A673 (cell line): ENCODE data around the gene LRFN5. TPM values are rescaled to one million over a fixed set of nuclear protein-coding genes. Genes with fewer than 3 reads are reported as not detected.

Experiments
- BruUV-seq: library from RNA; stranded (reverse); fragments of 400-500 nt; replicated peaks from 2 replicates; lab custom pipeline; 2021; lab: Mats Ljungman, UMichigan
- CTCF ChIA-PET: fragments of 300-600 bp; sonication (Branson Sonifier 250); formaldehyde crosslinking; loops from one replicate; lab custom pipeline; 2022; ENCODE audit warnings: antibody characterized with exemption; lab: Charles Lee
- POLR2A ChIA-PET: fragments of 300-600 bp; sonication (Branson Sonifier 250); formaldehyde crosslinking; loops from one replicate; lab custom pipeline; 2022; ENCODE audit warnings: antibody characterized with exemption; ENCODE audit not compliant: low non-redundant PET; lab: Charles Lee
- DNase-seq: peaks from one replicate; pipeline ENCODE4 v3.0.0-alpha.2; 2015; ENCODE audit warnings: low spot score
- H3K27ac ChIP-seq: fragments of 200-600 bp; sonication (generic); 2 replicates; pipeline ENCODE4 v1.5.1; 2016; ENCODE audit warnings: mixed run types, low read depth, mild to moderate bottlenecking, mixed read lengths, antibody characterized with exemption, low read length; ENCODE audit not compliant: poor library complexity, severe bottlenecking
- H3K27me3 ChIP-seq: fragments of 200-600 bp; sonication (generic); replicated peaks from 2 replicates; pipeline ENCODE4 v1.6.1; 2017; ENCODE audit warnings: mixed run types, low read depth, mild to moderate bottlenecking, mixed read lengths, antibody characterized with exemption, low read length; ENCODE audit not compliant: insufficient read depth, poor library complexity
- H3K36me3 ChIP-seq: fragments of 200-600 bp; sonication (generic); 2 replicates; pipeline ENCODE4 v1.6.1; 2016; ENCODE audit warnings: mixed run types, mild to moderate bottlenecking, mixed read lengths, antibody characterized with exemption, low read length; ENCODE audit not compliant: insufficient read depth, poor library complexity, severe bottlenecking
- H3K4me1 ChIP-seq: fragments of 200-600 bp; sonication (generic); 2 replicates; pipeline ENCODE4 v1.6.1; 2017; ENCODE audit warnings: mixed run types, mild to moderate bottlenecking, mixed read lengths, antibody characterized with exemption, low read length; ENCODE audit not compliant: insufficient read depth, poor library complexity, severe bottlenecking
- H3K4me3 ChIP-seq: fragments of 200-600 bp; sonication (generic); 2 replicates; pipeline ENCODE4 v1.5.1; 2016; ENCODE audit warnings: low read depth, mixed run types, mild to moderate bottlenecking, mixed read lengths, low read length; ENCODE audit not compliant: poor library complexity, severe bottlenecking
- H3K9me3 ChIP-seq: fragments of 200-600 bp; sonication (generic); 2 replicates; pipeline ENCODE4 v1.6.1; 2016; ENCODE audit warnings: mixed run types, low read depth, mild to moderate bottlenecking, mixed read lengths, antibody characterized with exemption, low read length; ENCODE audit not compliant: poor library complexity, severe bottlenecking
- CTCF ChIP-seq: fragments of 300-800, 200-600 bp; sonication (generic); conservative IDR thresholded peaks from 2 replicates; pipeline ENCODE4 v1.5.1; 2017; ENCODE audit warnings: low read depth, mild to moderate bottlenecking, antibody characterized with exemption, low read length, moderate library complexity, mixed read lengths
- EZH2 ChIP-seq: fragments of 200-600 bp; sonication (generic); IDR thresholded peaks from 2 replicates; pipeline ENCODE4 v1.6.1; 2017; ENCODE audit warnings: borderline replicate concordance, low read depth, mild to moderate bottlenecking, mixed read lengths, antibody characterized with exemption, low read length; ENCODE audit not compliant: poor library complexity, severe bottlenecking
- intact Hi-C: fragments of 100-400 bp; cut with micrococcal nuclease; formaldehyde crosslinking; loops from one replicate; pipeline ENCODE4 v1.10.0; 2022; ENCODE audit not compliant: unreplicated experiment
- total RNA-seq: library from RNA; stranded (reverse); gene quantifications from 2 replicates; pipeline ENCODE4 v1.2.3, GENCODE V29; 2021

LRFN5 gene
- total RNA-seq, 1 experiment from 2014 or later: 51.3 TPM

- H3K36me3 ChIP-seq: no peaks in the 10 kb centered on the region
- intact Hi-C loops: no loop called here
- POLR2A ChIA-PET: no interaction called here
- no peak for DNase-seq
- BruUV-seq: no TSS peak
- H3K4me1 ChIP-seq: no peaks in the 10 kb centered on the region
- H3K27me3 ChIP-seq: no peaks in the 10 kb centered on the region
- no peak overlapping the region for H3K4me3 ChIP-seq
- H3K27ac ChIP-seq: no peak overlapping the region
- CTCF ChIA-PET: no interaction called here
- TF ChIP-seq CTCF: no peak
- TF ChIP-seq EZH2: no peak
- no peaks in the 10 kb centered on the region for H3K9me3 ChIP-seq
These were observed 284.9 kb downstream of the LRFN5 start for GRCh38 chr14:41891624-41892023.

DNA sequence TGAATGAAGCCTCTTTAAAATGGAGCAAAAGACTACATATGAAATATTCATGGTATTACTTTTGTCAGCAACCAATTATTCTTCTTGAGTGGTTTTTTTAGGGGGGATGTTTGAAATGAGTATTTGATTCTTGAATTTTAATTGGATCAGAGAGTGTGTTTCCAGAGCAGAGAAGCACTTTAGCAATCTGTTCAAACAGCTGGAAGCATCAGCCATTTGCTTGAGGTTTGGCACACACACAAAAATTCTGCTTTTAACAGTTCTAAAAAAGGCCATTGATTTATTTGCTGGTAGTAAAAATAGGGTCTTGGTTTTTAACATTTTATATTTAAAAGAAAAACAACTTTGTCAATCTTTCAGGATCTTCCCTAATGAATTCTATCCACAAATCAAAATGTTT, 292.7 kb downstream of the LRFN5 start:
- Histone ChIP-seq H3K36me3 (no peaks in the 10 kb centered on the region), H3K4me3 (no peak overlapping the region), H3K27ac (no peak overlapping the region), H3K9me3 (no peaks in the 10 kb centered on the region), H3K27me3 (no peaks in the 10 kb centered on the region), H3K4me1 (peaks cover 19% of the 10 kb centered on the region)
- TF ChIP-seq CTCF (no peak), EZH2 (no peak)
- CTCF ChIA-PET: no interaction called here
- POLR2A ChIA-PET: no interaction called here
- peak; percentile 83 for DNase-seq
- BruUV-seq: no TSS peak
- intact Hi-C loops: no loop called here

DNA sequence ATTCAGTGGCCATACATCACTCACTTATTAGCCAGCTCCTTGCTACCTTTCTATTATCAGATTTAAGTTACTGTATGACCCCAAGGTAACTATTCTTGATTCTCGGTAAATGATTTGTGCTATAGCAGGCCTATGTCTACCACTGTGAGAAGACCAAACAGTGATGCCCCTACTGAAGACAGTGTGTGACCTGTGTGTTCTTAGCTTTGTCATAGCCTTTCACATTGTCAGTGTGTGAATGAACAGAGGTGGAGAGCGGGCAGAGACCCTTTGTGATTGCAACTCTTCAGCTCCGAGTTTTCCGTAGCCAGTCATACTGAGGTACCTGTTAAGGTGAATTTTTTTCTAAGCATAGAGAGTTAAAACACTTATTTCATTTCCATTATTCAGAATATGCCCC, 294.0 kb downstream of the LRFN5 start:
- H3K27ac ChIP-seq: no peak overlapping the region
- H3K4me1 ChIP-seq: peaks cover 19% of the 10 kb centered on the region
- no TSS peak for BruUV-seq
- intact Hi-C loops: no loop called here
- no peak overlapping the region for H3K4me3 ChIP-seq
- no peaks in the 10 kb centered on the region for H3K36me3 ChIP-seq
- POLR2A ChIA-PET: no interaction called here
- TF ChIP-seq CTCF (no peak), EZH2 (no peak)
- CTCF ChIA-PET: no interaction called here
- no peaks in the 10 kb centered on the region for H3K27me3 ChIP-seq
- H3K9me3 ChIP-seq: no peaks in the 10 kb centered on the region
- no peak for DNase-seq
